Subcutaneous abdominal adipose tissue (tissue), 5 donors: ENCODE measurements around the gene PIGU.

Experiments
- H3K27ac ChIP-seq: one replicate; pipeline ENCODE4 v1.7.0; 2013; ENCODE audit warnings: low read depth, mild to moderate bottlenecking, inconsistent platforms, low read length, moderate library complexity
- H3K27me3 ChIP-seq, 5 donors: one replicate each; pipeline ENCODE4 v1.7.0; 2013; ENCODE audit warnings: low read length in 5 of 5, inconsistent platforms in 1 of 5; ENCODE audit not compliant: control insufficient read depth in 5 of 5, insufficient read depth in 4 of 5
- H3K36me3 ChIP-seq, 5 donors: one replicate each; pipeline ENCODE4 v1.7.0; 2013; ENCODE audit warnings: low read length in 5 of 5; ENCODE audit not compliant: control insufficient read depth in 5 of 5, insufficient read depth in 5 of 5
- H3K4me1 ChIP-seq, 5 donors: one replicate each; pipeline ENCODE4 v1.7.0; 2013; ENCODE audit warnings: low read length in 5 of 5, mild to moderate bottlenecking in 3 of 5, moderate library complexity in 1 of 5; ENCODE audit not compliant: control insufficient read depth in 5 of 5, insufficient read depth in 5 of 5
- H3K4me3 ChIP-seq, 5 donors: one replicate each; pipeline ENCODE4 v1.7.0; 2013; ENCODE audit warnings: low read length in 5 of 5, low read depth in 1 of 5
- H3K9ac ChIP-seq, 5 donors: one replicate each; pipeline ENCODE4 v1.7.0; 2013; ENCODE audit warnings: low read length in 5 of 5, mild to moderate bottlenecking in 4 of 5, moderate library complexity in 3 of 5
- H3K9me3 ChIP-seq, 5 donors: one replicate each; pipeline ENCODE4 v1.7.0; 2013; ENCODE audit warnings: low read length in 5 of 5; ENCODE audit not compliant: control insufficient read depth in 5 of 5
- donor health status: healthy.
- donor health status: healthy.
- donor health status: healthy.
- donor health status: healthy.
- donor health status: healthy.

Gene PIGU

DNA sequence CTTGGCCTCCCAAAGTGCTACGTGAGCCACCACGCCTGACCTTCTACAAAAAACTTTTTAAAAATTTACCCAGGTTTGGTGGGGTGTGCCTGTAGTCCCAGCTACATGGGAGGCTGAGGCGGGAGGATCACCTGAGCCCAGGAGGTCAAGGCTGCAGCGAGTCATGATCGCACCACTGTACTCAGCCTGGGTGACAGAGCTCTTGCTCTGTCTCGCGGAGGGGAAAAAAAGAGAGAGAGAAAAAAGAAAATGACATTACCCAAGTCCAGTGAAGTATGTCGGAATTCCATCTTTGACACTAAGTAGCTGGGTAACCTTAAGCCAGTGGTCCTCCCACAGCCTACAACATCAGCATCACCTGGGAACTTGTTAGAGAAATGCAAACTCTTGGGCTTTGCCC is 137.1 kb downstream of the PIGU start:
- no peak overlapping the region for H3K4me3 ChIP-seq
- H3K9me3 ChIP-seq: no peaks in the 10 kb centered on the region
- H3K27ac ChIP-seq: no peak overlapping the region
- H3K36me3 ChIP-seq: peaks cover 0 to 71% (median 56%) of the 10 kb centered on the region in 5 donors
- H3K4me1 ChIP-seq: peaks cover 0 to 14% (median 5%) of the 10 kb centered on the region in 5 donors
- H3K9ac ChIP-seq: no peak overlapping the region
- H3K27me3 ChIP-seq: no peaks in the 10 kb centered on the region

GRCh38 chr20:34538671-34539123 is 138.2 kb downstream of the PIGU start:
- Histone ChIP-seq H3K36me3 (peaks cover 0 to 82% (median 65%) of the 10 kb centered on the region in 5 donors), H3K9me3 (no peaks in the 10 kb centered on the region), H3K4me1 (peaks cover 0 to 13% (median 0%) of the 10 kb centered on the region in 5 donors), H3K27ac (no peak overlapping the region), H3K4me3 (no peak overlapping the region), H3K9ac (no peak overlapping the region), H3K27me3 (no peaks in the 10 kb centered on the region)

- Histone ChIP-seq H3K4me3 (no peak overlapping the region), H3K4me1 (peaks cover 0 to 13% (median 0%) of the 10 kb centered on the region in 5 donors), H3K9ac (no peak overlapping the region), H3K27ac (no peak overlapping the region), H3K9me3 (no peaks in the 10 kb centered on the region), H3K36me3 (peaks cover 0 to 91% (median 71%) of the 10 kb centered on the region in 5 donors), H3K27me3 (no peaks in the 10 kb centered on the region)
These were observed 139.2 kb downstream of the PIGU start for GRCh38 chr20:34537651-34538050.

DNA sequence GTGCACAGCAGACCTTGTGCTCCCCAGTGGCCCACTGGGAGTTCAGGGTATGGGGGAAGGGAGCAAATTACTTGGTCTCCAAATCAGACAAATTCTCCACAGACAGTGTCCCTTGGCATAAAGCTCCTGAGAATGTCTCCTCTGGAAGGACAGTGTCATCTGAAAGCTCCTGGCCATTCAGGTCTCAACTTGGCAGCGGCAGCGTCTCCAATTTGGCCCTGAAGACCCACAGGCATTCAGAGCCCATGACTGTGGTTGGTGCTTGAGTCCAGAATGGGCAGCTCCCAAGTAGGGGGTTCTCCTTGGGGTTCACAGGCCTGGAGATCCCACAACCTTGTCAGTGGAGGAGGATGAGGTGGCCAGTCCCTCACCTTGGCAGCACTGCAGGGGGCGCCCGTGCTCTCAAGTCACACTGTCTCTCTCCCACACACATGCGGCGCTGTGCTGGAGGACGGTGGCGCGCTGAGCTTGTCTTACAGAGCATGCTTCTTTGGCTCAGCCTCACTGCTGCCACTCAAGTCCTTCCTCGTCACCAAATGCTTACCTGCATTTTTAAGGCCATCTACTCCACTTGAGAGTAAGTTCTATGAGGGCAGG is 140.0 kb downstream of the PIGU start:
- H3K36me3 ChIP-seq: peaks cover 0 to 91% (median 75%) of the 10 kb centered on the region in 5 donors
- H3K4me1 ChIP-seq: peaks cover 0 to 13% (median 0%) of the 10 kb centered on the region in 5 donors
- H3K9me3 ChIP-seq: no peaks in the 10 kb centered on the region
- H3K9ac ChIP-seq: no peak overlapping the region
- no peak overlapping the region for H3K27ac ChIP-seq
- no peaks in the 10 kb centered on the region for H3K27me3 ChIP-seq
- no peak overlapping the region for H3K4me3 ChIP-seq

DNA sequence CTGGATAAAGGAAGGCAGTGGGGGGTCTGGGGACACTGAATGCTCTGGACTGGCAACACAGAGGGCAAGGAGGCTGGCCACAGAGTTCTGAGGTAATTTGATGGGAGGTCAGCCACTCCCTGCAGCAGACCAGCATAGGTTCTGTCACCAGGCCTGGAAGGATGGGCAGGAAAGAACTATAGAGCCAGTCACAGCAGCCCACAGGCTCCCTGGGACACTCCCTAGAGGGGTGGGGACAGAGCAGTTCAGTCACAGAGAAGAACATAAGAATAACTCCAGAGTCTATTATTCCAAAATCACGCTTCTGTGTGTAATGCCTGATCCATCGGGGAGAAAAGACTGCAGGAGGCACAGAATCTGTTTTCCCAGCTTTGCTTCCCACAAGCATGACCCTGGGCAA is 141.0 kb downstream of the PIGU start:
- H3K9ac ChIP-seq: no peak overlapping the region
- no peaks in the 10 kb centered on the region for H3K27me3 ChIP-seq
- peaks cover 0 to 13% (median 9%) of the 10 kb centered on the region in 5 donors for H3K4me1 ChIP-seq
- H3K36me3 ChIP-seq: peaks cover 0 to 90% (median 74%) of the 10 kb centered on the region in 5 donors
- H3K27ac ChIP-seq: no peak overlapping the region
- no peak overlapping the region for H3K4me3 ChIP-seq
- no peaks in the 10 kb centered on the region for H3K9me3 ChIP-seq

DNA sequence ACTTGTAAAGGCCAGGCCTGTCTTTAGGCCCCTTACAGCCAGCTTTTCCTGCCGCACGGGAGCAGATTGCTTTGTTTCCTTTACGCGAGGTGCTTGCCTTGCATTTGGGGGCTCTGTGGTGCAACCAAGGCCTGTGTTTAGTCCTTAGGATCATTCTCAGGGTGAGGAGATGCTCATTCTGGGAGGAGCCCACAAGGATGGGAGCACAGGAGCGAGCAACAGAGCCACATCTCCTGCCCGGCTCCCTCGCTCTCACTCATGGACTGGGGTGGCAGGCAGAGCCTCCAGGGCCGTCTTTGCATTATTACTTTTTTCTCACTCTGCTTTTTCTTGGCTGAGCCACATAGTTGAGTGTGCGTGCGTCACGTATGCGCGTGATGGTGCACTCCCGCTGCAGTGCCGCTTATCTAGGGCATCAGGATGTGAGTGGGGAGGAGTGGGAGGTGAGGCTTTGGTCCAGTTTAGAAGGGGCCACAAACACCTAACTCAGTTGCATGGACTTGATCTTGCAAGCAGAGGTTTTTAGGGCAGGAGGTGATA is 141.5 kb downstream of the PIGU start:
- no peaks in the 10 kb centered on the region for H3K9me3 ChIP-seq
- no peaks in the 10 kb centered on the region for H3K27me3 ChIP-seq
- H3K9ac ChIP-seq: no peak overlapping the region
- peaks cover 0 to 90% (median 73%) of the 10 kb centered on the region in 5 donors for H3K36me3 ChIP-seq
- no peak overlapping the region for H3K27ac ChIP-seq
- no peak overlapping the region for H3K4me3 ChIP-seq
- H3K4me1 ChIP-seq: peaks cover 0 to 12% (median 12%) of the 10 kb centered on the region in 5 donors

DNA sequence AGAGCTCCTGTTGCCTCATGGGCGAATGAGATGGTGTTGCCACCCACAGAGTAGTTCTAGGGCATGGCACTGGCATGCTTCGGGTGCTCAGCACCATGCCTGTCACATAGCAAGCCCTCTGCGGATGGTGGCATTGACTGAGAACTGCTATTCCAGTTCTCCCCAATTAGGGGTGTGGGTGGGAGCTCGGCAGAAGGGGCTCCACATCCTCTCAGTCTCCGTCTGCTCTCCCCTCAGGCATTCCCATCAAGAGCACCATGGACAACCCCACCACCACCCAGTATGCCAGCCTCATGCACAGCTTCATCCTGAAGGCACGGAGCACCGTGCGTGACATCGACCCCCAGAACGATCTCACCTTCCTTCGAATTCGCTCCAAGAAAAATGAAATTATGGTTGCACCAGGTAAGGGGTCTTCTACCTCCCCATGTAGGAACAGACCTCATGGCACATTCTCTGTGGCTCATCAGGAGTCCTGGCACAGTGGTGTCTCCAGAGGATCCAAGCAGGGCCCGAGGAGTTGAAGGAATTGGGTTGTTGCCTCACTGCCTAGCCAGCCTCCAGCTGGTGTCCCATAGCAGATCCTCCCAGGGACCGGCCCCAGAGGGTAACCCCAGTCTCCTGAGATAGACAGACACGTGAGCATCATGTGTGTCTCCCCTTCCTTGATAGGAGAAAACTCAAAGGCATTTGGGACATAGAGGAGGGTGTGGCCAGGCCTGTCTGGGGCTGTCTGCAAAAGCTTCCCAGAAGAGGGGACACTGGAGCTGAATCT is 142.3 kb downstream of the PIGU start:
- no peak overlapping the region for H3K27ac ChIP-seq
- H3K4me1 ChIP-seq: peaks cover 0 to 19% (median 16%) of the 10 kb centered on the region in 5 donors
- H3K27me3 ChIP-seq: no peaks in the 10 kb centered on the region
- peaks cover 0 to 90% (median 73%) of the 10 kb centered on the region in 5 donors for H3K36me3 ChIP-seq
- H3K9ac ChIP-seq: no peak overlapping the region
- no peak overlapping the region for H3K4me3 ChIP-seq
- H3K9me3 ChIP-seq: no peaks in the 10 kb centered on the region

DNA sequence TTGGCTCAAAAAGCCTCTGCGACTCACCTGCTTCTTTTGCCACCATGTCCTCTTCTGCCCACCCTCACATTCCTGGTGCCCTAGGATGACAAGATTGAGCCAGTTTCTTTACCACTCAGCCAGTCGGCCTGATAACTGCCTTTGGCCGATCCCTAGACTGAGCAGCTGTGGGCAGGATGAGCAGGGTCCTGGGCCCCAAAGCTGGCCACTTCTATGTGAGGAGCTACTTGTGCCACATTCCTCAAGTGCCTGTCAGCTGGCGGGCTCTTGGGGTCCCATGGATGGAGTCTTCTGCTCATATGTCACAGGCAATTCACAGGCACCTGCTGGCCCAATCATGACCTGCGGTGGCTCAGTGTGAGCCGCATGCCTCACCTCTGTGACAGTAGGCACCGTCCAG is 144.1 kb downstream of the PIGU start:
- H3K36me3 ChIP-seq: peaks cover 0 to 94% (median 77%) of the 10 kb centered on the region in 5 donors
- H3K4me3 ChIP-seq: no peak overlapping the region
- H3K9me3 ChIP-seq: no peaks in the 10 kb centered on the region
- H3K4me1 ChIP-seq: peaks cover 0 to 23% (median 16%) of the 10 kb centered on the region in 5 donors
- H3K9ac ChIP-seq: no peak overlapping the region
- no peaks in the 10 kb centered on the region for H3K27me3 ChIP-seq
- no peak overlapping the region for H3K27ac ChIP-seq

DNA sequence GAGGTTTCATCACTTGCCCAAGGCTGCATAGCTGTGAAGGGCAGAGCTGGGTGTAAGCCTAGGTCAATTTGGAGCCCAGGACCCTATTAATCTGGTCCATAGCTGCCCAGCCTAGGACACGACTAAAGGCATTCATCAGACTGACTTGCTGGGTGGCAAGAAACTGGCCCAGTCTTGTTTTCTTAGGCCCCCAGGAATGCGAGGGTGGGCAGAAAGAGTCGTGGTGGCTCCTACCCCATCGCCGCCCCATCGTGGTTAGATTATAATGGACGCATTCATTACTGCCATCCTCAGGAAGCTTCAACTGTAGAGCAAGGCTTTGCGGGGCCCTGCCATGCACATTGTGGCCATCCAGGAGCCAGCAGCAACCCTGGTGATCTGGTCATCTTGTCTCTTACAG is 144.6 kb downstream of the PIGU start:
- peaks cover 1 to 94% (median 77%) of the 10 kb centered on the region in 5 donors for H3K36me3 ChIP-seq
- no peak overlapping the region for H3K9ac ChIP-seq
- no peaks in the 10 kb centered on the region for H3K9me3 ChIP-seq
- no peak overlapping the region for H3K4me3 ChIP-seq
- H3K27me3 ChIP-seq: no peaks in the 10 kb centered on the region
- H3K4me1 ChIP-seq: peaks cover 0 to 23% (median 16%) of the 10 kb centered on the region in 5 donors
- no peak overlapping the region for H3K27ac ChIP-seq
